Transverse colon (tissue), 4 donors: ENCODE data around the gene TUBB4A.

Experiments
- EP300 ChIP-seq: sonication (generic); formaldehyde crosslinking; IDR thresholded peaks from one replicate; pipeline ENCODE4 v1.6.1; 2017; ENCODE audit warnings: antibody characterized with exemption, low read depth
- POLR2A ChIP-seq: fragments of 450-650 bp; IDR thresholded peaks from one replicate; pipeline ENCODE4 v1.6.1; 2016; ENCODE audit warnings: antibody characterized with exemption, mild to moderate bottlenecking, moderate library complexity
- POLR2AphosphoS5 ChIP-seq, 3 donors: sonication (generic); formaldehyde crosslinking; IDR thresholded peaks; one replicate each; pipeline ENCODE4 v1.6.1; 2016; ENCODE audit warnings: antibody characterized with exemption in 3 of 3
- TF ChIP-seq, protein P1 (sequence below), 5 experiments: fragments of 200-600 bp in 3 of 5; fragments of 450-650 bp in 2 of 5; sonication (generic) in 3 of 5; IDR thresholded peaks; 1 replicate in 2 of 5; 2 replicates in 3 of 5; pipeline ENCODE4 v1.5.1; 2016 to 2017; ENCODE audit warnings: antibody characterized with exemption in 5 of 5, inconsistent platforms in 3 of 5, mild to moderate bottlenecking in 2 of 5, moderate library complexity in 1 of 5

DNA sequence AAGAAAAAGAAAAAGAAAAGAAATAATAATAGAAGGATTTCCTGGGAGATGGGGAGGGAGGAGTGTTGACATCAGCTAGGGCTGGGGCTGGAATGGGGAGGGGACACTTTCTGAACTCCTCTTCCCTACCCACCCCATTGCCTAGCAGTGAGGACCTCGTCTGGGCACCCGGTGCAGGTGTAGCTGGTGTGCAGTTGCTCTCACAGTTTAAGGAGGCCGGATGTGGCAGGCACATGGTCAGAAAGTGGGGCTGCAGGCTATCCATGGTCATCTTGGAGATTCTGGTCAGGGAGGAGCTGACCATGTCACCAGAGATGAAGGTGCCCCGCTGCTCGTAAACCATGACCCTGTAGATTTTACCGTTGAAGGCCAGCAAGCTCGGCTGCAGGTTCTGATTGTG, 8.5 kb upstream of the TUBB4A start:
- TF ChIP-seq, protein P1, sequence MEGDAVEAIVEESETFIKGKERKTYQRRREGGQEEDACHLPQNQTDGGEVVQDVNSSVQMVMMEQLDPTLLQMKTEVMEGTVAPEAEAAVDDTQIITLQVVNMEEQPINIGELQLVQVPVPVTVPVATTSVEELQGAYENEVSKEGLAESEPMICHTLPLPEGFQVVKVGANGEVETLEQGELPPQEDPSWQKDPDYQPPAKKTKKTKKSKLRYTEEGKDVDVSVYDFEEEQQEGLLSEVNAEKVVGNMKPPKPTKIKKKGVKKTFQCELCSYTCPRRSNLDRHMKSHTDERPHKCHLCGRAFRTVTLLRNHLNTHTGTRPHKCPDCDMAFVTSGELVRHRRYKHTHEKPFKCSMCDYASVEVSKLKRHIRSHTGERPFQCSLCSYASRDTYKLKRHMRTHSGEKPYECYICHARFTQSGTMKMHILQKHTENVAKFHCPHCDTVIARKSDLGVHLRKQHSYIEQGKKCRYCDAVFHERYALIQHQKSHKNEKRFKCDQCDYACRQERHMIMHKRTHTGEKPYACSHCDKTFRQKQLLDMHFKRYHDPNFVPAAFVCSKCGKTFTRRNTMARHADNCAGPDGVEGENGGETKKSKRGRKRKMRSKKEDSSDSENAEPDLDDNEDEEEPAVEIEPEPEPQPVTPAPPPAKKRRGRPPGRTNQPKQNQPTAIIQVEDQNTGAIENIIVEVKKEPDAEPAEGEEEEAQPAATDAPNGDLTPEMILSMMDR (IDR thresholded peaks at IDR 0.05) = no peak
- no peak for TF ChIP-seq POLR2A
- TF ChIP-seq POLR2AphosphoS5 (IDR thresholded peaks at IDR 0.05) = no peak
- no peak for TF ChIP-seq EP300
